ENCODE results near the gene HDGF. TPM values are rescaled to one million over a fixed set of nuclear protein-coding genes. Genes with fewer than 3 reads are reported as not detected.

The HDGF gene
- total RNA-seq, 1 donor from 2014 or later = 153 TPM

GRCh38 chr1:156750711-156751450 lies 594 bp downstream of the HDGF start:
- H3K36me3 ChIP-seq = no peaks in the 10 kb centered on the region
- H3K27me3 ChIP-seq = no peaks in the 10 kb centered on the region
- intact Hi-C loops (cut with DNase I) = loop anchor here (1.0 kb wide), 3 partner anchors 10 to 23 kb away; partner anchors contain the start of genes ISG20L2, METTL25B, MRPL24 and PRCC
- H3K4me1 ChIP-seq = peaks cover 16 to 35% of the 10 kb centered on the region in 2 donors
- peak overlapping the region; percentile 89 to 99 for H3K27ac ChIP-seq
- H3K9me3 ChIP-seq = no peaks in the 10 kb centered on the region
- TF ChIP-seq CTCF (IDR thresholded peaks at IDR 0.05) = peak in 1 of 3 experiments; percentile 42
- H3K4me3 ChIP-seq = peak overlapping the region; percentile 73 to 91
- DNase-seq (ENCODE audit: low spot score in 2 of 2) = peak in 1 of 2 donors; percentile 77

GRCh38 chr1:156750191-156750672 lies 1.2 kb downstream of the HDGF start:
- H3K4me1 ChIP-seq = peaks cover 16 to 40% of the 10 kb centered on the region in 2 donors
- no peak for DNase-seq (ENCODE audit: low spot score in 2 of 2)

DNA sequence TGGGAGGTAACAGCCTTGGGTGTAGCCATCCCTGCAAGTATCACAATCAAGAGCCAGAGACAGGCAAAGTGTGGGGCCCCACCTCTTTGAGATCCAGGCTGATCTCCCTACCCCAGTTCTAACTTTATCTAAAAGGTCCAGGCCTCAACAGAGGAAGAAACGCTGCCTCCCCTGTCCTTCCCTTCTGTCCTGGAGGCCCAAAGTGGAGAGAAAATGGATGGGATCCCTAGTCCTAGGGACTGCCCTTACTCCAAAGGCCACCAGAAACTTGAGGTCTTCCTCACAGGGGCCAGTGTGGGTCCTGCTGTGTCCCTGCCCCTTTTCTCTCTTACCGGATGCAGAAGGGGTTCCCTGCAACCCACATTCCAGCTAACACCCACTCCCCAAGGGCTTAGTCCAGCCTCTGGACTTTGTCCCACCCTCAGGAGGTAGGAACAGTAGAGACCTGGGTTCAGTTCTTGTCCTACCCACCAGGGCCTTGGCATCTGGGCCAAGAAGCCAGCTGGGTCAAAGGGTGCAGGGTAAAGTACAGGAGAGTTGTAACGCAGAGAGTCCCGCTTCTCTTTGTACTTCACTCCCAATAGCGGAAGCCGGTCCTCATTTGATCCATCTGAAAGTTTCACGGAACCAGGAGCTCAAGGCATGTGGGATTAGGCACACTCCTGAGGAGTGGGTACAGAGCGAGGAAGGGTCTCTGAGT lies 1.9 kb downstream of the HDGF start:
- no peak for TF ChIP-seq CTCF (IDR thresholded peaks at IDR 0.05)
- Histone ChIP-seq H3K27me3 (no peaks in the 10 kb centered on the region), H3K9me3 (no peaks in the 10 kb centered on the region), H3K36me3 (peaks cover 0 to 7% of the 10 kb centered on the region in 2 donors), H3K4me3 (peak overlapping the region; percentile 73 to 91), H3K4me1 (peaks cover 16 to 46% of the 10 kb centered on the region in 2 donors), H3K27ac (peak overlapping the region; percentile 89 to 99)
- no peak for DNase-seq (ENCODE audit: low spot score in 2 of 2)
- intact Hi-C loops (cut with DNase I) = loop anchor here (2.0 to 10.0 kb wide), 2 partner anchors 249 to 625 kb away; partner anchors contain the start of gene MEF2D

More at GRCh38 chr1:156750191-156750672, 1.2 kb downstream of the HDGF start:
- H3K4me3 ChIP-seq = peak overlapping the region; percentile 73 to 91
- no peak for TF ChIP-seq CTCF (IDR thresholded peaks at IDR 0.05)
- H3K9me3 ChIP-seq = no peaks in the 10 kb centered on the region
- peak overlapping the region; percentile 89 to 99 for H3K27ac ChIP-seq
- no peaks in the 10 kb centered on the region for H3K27me3 ChIP-seq
- peaks cover 0 to under 1% of the 10 kb centered on the region in 2 donors for H3K36me3 ChIP-seq
- intact Hi-C loops (cut with DNase I) = no loop called here

DNA sequence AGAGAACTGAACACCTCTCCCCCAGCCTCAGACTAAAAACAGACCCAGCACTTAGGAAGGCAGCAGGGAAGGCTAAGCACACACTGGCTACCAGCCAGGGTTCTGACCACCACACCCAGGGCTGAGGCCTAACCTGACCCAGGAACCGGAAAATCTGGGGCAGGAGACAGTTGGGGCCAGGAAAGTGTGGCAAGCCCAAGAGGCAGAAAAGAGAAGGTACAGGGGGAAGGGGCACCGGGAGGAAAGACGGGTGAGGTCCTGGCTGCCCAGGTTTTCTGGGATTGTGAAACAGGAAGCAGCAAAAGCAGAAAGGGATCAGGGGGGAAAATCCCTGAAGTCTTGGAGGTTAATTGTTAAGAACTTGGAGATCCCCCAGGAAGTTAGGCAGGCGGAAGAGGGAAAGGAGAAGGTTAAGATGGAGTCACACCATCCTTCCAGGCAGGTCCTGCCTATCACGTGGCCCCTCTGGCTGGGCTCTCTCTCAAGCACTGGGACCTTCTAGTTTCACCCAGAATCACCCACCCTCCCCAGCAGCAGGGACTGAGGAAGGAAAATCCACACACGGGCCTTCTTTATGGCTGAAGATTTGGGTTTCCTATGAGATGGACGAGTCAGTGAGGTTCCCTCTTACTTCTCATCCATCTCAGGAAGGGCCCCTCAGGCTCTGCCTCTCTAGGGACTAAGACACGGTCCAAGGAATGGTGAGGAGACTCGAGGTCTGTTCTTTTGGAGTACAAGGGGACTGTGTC lies 2.6 kb downstream of the HDGF start:
- Histone ChIP-seq H3K36me3 (peaks cover 3 to 14% of the 10 kb centered on the region in 2 donors), H3K4me3 (peak overlapping the region; percentile 73 to 91), H3K9me3 (no peaks in the 10 kb centered on the region), H3K27me3 (no peaks in the 10 kb centered on the region), H3K4me1 (peaks cover 16 to 46% of the 10 kb centered on the region in 2 donors), H3K27ac (peak overlapping the region; percentile 89 to 99)
- intact Hi-C loops (cut with DNase I) = loop anchor here (2.0 to 10.0 kb wide), 2 partner anchors 248 to 624 kb away; partner anchors contain the start of gene MEF2D
- peak in 1 of 2 donors; percentile 78 for DNase-seq (ENCODE audit: low spot score in 2 of 2)
- no peak for TF ChIP-seq CTCF (IDR thresholded peaks at IDR 0.05)
